SIG-M5 treated with dmso at 0.1 percent for 504 hours (cell line): Measurements from ENCODE around the gene FMNL3.
"Not testable (repeated sequence)": the region's sequence is repeated elsewhere in the genome, so short reads cannot be mapped to it uniquely, and the experiment has no call there.

Experiments used
- DNase-seq: peaks from one replicate; lab custom pipeline; 2025; ENCODE audit not compliant: unreplicated experiment; lab: John Stamatoyannopoulos, UW

The FMNL3 gene

DNA sequence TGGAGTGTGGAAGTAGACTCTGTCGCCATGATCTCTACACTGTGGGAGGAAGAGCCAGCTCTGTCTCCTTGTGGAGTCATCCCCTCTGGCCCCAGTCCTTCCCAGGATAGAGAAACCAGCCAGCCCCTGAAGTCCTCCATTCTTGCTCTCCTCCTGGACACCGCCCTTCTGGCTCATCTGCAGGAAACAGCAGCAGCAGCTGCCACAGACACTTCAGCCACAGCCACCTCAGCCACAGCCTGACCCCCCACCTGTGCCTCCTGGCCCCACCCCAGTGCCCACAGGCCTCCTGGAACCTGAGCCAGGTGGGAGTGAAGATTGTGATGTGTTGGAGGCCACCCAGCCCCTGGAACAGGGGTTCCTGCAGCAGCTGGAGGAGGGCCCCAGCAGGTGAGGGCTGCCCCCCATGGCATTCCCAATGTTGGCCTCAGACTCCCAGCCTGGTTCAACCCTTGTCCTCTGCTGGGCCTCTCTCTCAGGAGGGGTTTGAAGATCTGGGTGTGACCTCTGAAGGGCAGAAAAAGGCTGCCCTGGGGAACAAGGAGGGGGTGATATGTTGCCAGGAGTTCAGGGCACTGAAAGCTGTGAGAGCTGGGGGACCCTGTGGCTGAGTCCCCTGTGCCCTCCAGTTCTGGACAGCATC is 73.4 kb downstream of the FMNL3 start:
- no peak for DNase-seq

- no peak for DNase-seq
Measured at GRCh38 chr12:49632986-49633702, 74.1 kb downstream of the FMNL3 start.

DNA sequence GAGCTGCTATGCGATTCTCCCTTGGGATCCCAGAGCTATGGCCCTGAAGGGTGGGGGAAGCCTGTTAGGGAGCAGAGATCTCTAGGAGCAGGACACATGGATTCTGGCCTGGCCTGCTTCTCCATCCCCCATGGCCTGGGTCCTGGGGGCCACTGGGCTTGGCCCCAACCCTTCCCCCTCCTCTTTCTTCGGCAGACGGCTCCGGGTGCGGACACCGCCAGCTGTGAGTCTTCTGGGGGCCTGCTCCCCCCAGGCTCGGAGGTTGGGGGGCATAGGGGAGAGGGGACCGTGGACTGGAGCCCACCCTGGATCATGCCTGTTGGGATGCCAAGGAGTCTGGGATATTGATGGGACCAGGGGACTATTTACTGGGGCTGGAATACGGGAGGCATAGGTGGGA is 74.8 kb downstream of the FMNL3 start:
- no peak for DNase-seq

- no peak for DNase-seq
Measured at GRCh38 chr12:49631336-49631907, 75.8 kb downstream of the FMNL3 start.

GRCh38 chr12:49627752-49628360 is 79.3 kb downstream of the FMNL3 start:
- DNase-seq, result no peak

GRCh38 chr12:49626836-49627235 is 80.4 kb downstream of the FMNL3 start:
- no peak for DNase-seq

DNA sequence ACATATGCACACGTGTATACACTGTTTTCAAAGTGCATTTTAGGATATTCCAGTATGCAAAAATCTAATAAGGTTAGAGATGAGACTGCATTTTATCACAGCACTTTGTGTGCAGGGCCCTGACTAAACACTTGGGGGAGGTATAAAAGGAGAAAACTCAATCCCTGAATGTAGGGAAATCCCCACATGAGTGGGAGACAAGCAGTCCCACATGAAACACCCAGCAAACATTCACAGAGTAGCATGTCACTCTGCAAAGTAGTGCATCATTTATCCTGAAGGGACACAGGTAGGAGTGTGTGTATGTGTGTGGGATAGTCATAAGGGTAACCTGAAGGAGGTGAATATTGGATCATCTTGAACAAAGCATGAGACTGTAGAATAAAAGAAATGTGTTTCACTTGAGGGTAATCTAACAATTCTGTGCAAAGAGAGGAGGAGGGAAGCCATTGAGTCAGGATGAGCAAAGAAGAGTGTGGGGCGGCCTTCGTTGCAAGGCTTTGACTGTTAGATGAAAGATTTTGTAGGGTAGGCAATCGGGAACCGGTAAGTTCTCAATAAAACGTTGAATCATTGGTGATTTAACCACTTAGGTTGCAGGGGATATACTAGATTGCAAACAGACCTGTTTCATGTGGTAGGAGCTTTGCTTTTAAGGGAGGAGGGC is 80.9 kb downstream of the FMNL3 start:
- DNase-seq, result no peak

DNA sequence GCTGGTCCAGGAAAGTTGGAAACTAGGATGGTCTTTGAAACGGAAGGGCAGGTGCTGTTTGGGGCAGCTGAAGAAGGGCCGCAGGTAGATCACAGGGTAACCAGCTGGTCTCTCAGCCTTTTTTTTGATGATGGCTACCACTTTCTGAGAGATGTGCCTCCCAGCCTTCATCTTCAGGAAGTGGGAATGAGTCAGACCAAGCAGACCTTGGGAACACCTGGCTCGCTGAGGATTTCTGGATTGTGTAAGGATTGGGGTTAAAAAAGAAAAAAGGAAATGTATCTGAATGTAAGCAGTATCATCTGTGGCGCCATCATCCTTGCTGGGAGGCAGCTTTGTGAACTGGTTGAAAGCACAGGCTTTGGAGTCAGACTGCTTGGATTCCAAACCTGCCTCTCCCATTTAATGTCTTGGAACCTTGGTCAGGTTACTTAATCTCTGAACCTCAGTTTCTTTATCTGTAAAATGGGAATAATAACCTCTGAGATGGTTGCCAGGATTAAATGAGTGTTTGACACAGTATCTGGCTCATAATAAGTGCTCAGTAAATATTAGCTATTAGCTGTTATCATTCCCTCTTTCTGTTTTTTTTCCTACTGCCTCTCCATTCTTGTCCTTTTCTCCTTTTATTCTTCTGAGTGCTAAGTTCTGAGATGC is 82.2 kb downstream of the FMNL3 start:
- no peak for DNase-seq

DNA sequence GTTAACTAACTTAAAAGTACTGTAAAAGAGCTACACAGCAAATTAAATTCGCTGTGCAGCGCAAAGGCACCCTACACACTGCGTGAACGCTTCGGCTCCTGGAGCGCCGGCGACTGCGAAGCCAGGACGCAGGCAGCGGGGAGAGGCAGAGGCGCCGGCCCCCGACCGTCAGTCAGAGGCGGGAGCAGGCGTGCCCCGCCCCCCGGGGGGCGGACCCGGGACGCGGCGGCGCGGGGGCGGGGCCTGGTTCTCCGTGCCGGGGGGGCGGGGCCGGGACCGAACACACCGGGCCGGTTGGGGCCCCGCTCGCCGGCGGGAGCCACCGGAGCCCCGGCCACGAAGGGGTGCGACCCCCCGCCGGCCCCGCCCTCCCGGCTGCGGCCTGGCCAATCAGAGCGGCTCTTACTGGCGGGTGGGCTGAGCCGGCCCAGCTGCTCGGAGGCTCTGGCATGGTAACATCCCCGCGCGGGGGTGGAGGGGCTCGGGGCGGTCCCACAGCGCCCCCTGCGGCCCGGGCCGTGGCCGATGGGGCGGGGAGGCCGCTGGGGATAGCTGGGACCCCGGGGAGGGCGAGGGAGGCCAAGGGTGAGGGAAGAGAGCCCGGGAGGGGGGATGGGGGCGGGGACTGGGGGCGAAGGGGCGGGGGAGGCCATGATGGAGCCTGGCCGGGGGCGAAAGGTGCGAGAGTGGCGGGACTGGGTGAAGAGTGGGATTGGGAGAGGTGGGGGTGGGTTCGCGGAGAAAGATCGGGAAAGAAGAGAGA is 83.9 kb downstream of the FMNL3 start, which contains the start of gene PRPF40B:
Gene PRPF40B, plus strand, starts transcription at position 420 of the 763 bp plus-strand sequence. Its CDS starts 30 bp downstream, at position 450.
- peak; percentile 86 for DNase-seq

DNA sequence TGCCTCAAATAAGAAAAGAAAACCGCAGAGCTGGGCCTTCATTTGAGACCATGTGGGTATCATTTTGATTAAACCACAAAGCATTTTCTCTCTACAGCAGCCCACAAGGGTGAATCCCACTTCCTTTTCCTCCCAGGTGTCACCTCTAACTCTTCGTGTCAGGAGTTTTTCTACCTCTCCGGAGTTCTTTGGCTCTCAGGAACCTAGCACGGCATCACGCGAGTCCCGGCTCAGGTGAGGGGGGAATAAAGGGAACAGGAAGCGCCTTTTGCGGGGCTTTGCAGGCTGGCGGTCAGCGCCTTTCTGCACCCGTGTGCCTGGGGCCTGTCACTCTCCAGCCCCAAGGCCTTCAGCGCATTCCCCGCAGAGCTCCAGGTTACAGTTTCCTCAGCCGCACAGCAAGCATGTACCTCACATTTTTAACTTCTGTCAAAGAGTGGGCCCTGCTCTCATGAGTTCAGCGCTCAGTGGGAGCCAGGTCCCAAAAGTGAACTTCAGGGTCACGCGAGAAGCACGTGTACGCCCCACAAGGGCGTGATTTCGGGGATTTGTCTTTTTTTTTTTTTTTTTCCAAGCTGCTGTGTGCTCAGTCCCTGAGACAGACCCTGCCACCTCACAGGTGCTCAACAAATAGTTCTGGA is 84.6 kb downstream of the FMNL3 start:
- DNase-seq, result peak; percentile 44

DNA sequence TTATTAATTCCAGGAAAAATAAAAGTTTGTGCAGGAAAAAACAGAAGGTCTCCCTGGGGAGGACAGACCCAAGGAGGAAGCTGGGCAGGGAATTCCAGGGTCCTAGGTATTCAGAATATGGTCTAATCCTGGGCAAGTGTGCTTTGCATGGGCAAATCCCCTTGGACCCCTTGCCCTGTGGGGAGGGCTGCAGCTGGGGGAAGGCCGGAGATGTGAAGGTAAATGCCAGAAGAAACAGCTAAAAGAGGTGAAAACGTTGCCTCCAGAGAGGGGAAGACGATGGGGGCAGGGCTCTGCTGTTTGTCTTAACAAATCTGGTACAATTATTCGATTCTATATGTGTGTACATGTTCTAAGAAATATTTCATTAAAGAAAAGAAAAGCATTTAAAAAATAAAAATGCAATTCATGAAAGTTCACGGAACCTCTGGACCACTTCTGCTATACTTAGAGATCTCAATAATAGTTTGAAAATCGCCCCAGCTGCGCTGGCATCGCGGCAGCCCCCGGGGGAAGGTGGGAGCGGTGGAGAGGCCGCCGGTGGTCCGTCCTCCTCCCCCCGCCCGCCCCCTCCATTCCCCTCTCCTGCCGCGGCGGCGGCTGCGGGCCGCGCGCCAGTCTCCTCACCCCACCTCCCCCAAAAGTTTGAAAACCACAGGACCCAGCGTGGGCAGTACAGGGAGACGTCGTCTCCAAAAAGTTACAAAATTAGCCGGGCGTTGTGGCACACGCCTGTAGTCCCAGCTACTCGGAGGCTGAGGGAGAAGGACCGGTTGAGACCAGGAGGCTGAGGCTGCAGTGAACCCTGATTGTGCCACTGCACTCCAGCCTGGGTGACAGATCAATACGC is 85.3 kb downstream of the FMNL3 start:
- DNase-seq, result no peak

- DNase-seq, result no peak
Measured at GRCh38 chr12:49619286-49619685, 87.9 kb downstream of the FMNL3 start.

- DNase-seq, result no peak
Measured at GRCh38 chr12:49618576-49618975, 88.6 kb downstream of the FMNL3 start.

DNA sequence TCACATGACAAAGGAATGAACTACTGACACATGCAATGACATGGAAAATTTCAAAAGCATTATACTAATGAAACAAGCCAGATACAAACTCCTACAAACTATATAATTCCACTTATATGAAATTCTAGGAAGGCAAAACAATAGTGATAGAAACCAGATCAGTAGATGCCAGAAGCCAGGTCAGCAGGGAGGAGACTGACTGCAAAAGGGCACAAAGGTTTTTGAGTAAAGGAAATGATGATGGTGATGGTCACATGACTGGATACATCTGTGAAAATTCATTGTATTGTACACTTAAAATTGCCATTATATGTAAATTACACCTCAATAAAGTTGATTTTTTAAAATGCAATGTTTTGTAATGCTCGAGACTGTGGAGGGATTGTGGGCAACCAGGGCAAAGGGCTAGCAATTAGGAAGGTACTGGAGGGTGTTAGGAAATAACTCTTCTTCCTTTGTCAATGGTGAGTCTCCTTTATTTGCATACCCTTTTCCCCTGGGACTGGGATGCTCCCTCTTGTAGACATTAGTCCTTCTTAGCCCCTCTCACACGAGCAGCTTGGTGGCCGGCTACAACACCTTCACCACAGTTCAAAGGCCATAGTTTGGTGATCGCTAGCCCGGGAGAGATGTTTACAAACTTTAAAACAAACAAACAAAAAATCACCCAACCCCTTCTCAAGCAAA is 90.5 kb downstream of the FMNL3 start:
- DNase-seq, result no peak

GRCh38 chr12:49615725-49616124 is 91.5 kb downstream of the FMNL3 start:
- DNase-seq, result no peak

GRCh38 chr12:49612210-49612609 is 95.0 kb downstream of the FMNL3 start:
- DNase-seq, result no peak

DNA sequence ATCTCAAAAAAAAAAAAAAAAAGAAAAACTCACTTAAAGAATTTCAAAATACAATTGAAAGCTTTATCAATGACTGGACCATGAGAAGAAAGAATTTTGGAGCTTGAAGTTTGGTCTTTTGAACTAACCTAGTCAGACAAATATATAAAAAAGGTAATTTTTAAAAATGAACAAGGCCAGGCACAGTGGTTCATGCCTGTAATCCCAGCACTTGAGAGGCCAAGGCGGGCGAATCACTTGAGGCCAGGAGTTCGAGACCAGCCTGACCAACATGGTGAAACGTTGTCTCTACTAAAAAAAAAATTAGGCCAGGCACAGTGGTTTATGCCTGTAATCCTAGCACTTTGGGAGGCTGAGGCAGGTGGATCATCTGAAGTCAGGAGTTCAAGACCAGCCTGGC is 96.4 kb downstream of the FMNL3 start:
- not testable (repeated sequence) for DNase-seq

DNA sequence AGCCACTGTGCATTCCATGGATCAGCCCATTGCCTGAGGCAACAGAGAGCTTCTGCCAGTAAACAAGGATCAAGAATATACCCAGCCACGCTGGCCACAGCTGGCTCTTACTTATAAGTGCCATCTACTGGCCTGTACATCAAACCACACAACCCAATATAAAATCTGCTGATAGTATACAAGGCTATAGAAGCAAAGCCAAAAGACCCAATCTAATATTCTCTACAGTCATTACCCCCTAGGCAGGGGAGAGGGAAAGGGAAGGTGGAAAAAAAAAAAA is 97.4 kb downstream of the FMNL3 start:
- DNase-seq, result peak; percentile 41
